Hematopoietic multipotent progenitor cell treated with erythropoietin and hydrocortisone succinate and interleukin-3 and kit ligand, for 6 days (in vitro differentiated cells): ENCODE results near the gene PGA5.

Source experiments
- DNase-seq: peaks from one replicate; pipeline ENCODE4 v3.0.0-alpha.2; 2015

The PGA5 gene

DNA sequence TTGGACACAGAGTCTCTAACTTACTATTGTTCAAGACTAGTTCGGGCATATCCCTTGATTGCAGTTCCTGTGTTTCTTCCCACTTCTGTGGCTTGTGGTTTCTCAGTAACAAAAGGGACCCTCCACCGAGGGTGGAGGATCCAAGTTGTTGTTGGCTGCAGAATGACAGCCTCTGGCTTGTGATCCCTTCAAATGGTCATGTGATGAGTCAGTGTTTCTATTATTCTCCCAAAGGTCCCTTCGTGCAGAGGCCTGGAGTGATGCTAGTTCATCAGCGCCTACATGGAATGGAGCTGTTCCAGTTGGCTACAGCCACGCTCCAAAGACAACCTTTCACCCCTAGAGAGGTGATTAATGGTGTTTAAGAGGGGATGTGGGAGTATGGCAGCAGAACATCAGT is 56.8 kb downstream of the PGA5 start:
- peak; percentile 32 for DNase-seq

DNA sequence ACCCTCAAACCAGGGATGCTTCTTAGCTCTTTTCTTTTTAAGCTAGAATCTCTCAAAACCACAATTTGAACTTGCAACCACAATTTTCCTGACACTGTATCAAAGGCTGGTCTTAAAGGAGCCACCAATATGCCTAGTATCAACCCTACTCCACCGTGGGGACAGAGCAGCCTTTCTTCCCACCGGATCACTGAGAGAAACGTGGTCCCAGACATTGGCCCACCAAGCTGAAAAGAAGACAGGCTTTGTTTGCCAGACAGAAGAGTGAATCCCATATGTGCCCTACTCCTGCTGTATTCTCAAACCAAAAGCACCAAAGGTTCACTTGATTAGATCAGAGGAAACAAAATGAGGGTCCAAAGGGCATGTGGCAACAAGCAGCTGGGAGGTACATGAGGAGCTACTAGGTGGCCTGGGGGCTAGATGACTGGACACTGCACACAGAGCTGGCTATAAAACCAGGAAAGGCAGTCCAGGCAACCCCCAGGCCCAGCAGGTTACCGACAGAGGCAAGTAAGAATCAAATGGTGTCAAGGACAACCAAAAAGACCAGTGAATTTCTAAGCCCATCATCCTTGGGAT is 57.8 kb downstream of the PGA5 start:
- no peak for DNase-seq
